Testis (tissue), 2 donors: ENCODE measurements around the gene ALDH9A1.

Source experiments
- POLR2A ChIP-seq: fragments of 450-650 bp; IDR thresholded peaks from one replicate; pipeline ENCODE4 v1.6.1; 2017; ENCODE audit warnings: antibody characterized with exemption, mild to moderate bottlenecking, moderate library complexity
- TF ChIP-seq, protein P1 (sequence below), 3 experiments: fragments of 450-650 bp in 2 of 3; fragments of 200-600 bp in 1 of 3; sonication (generic) in 1 of 3; IDR thresholded peaks; one replicate each; pipeline ENCODE4 v1.5.1; 2016 to 2019; ENCODE audit warnings: antibody characterized with exemption in 3 of 3, mild to moderate bottlenecking in 2 of 3, moderate library complexity in 1 of 3

DNA sequence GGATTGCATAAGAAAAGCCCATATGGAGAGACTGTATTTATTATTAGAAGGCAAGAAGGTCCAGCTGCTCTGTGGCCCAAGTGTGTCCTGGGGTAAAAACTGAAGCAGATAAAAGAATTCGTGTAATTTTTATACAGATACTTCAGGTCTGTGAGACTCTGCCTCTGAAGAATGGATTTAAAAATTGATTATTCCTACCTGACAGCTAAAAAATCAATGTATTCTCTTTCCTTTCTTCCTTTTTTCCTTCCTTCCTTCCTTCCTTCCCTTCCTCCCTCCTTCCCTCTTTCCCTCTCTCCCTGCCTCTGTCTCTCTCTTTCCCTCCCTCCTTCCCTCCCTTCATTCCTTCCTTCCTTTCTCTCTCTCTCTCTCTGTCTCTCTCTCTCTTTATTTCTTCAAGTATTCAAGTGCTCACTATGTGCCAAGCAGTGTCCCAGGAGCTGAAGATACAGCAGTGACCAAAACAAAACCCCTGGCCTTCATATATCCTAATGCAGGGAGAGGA lies 78.7 kb downstream of the ALDH9A1 start:
- TF ChIP-seq, protein P1, sequence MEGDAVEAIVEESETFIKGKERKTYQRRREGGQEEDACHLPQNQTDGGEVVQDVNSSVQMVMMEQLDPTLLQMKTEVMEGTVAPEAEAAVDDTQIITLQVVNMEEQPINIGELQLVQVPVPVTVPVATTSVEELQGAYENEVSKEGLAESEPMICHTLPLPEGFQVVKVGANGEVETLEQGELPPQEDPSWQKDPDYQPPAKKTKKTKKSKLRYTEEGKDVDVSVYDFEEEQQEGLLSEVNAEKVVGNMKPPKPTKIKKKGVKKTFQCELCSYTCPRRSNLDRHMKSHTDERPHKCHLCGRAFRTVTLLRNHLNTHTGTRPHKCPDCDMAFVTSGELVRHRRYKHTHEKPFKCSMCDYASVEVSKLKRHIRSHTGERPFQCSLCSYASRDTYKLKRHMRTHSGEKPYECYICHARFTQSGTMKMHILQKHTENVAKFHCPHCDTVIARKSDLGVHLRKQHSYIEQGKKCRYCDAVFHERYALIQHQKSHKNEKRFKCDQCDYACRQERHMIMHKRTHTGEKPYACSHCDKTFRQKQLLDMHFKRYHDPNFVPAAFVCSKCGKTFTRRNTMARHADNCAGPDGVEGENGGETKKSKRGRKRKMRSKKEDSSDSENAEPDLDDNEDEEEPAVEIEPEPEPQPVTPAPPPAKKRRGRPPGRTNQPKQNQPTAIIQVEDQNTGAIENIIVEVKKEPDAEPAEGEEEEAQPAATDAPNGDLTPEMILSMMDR (IDR thresholded peaks at IDR 0.05): no peak
- no peak for TF ChIP-seq POLR2A
